NT2/D1 (cell line): ENCODE results near the gene NCF2.

ENCODE experiments used
- SUZ12 ChIP-seq: IDR thresholded peaks from 2 replicates; pipeline ENCODE4 v1.6.1; 2011; ENCODE audit not compliant: insufficient read length, insufficient read depth; ENCODE audit errors: extremely low read depth
- YY1 ChIP-seq: IDR thresholded peaks from 2 replicates; pipeline ENCODE4 v1.6.1; 2011; ENCODE audit not compliant: insufficient read length, insufficient read depth
- ZNF274 ChIP-seq: IDR thresholded peaks from 2 replicates; pipeline ENCODE4 v1.6.1; 2011; ENCODE audit warnings: mild to moderate bottlenecking, low read depth, low read length

GRCh38 chr1:183522104-183522503, 68.2 kb downstream of the NCF2 start:
- TF ChIP-seq ZNF274 (no peak), YY1 (no peak), SUZ12 (no peak)
